Esophagus muscularis mucosa (tissue), 4 donors: Measurements from ENCODE around the gene TRMU. TPM values are rescaled to one million over a fixed set of nuclear protein-coding genes. Genes with fewer than 3 reads are reported as not detected.

Experiments used
- DNase-seq: peaks from one replicate; pipeline ENCODE4 v3.0.0-alpha.2; 2017; ENCODE audit errors: extremely low spot score
- H3K27ac ChIP-seq, 4 donors: fragments of 200-600 bp; sonication (generic); replicated peaks in 1 of 4; 1 replicate in 3 of 4; 2 replicates in 1 of 4; pipeline ENCODE4 v1.5.1; 2016 to 2019; ENCODE audit warnings: mild to moderate bottlenecking in 1 of 4
- H3K27me3 ChIP-seq, 4 donors: fragments of 200-600 bp; sonication (generic); one replicate each; pipeline versions ENCODE4 v1.5.1 to v1.6.0; 2016 to 2019
- H3K36me3 ChIP-seq, 4 donors: fragments of 200-600 bp; sonication (generic); one replicate each; pipeline ENCODE4 v1.5.1; 2016 to 2019
- H3K4me1 ChIP-seq, 4 donors: fragments of 200-600 bp; sonication (generic); one replicate each; pipeline ENCODE4 v1.5.1; 2016 to 2019
- H3K4me3 ChIP-seq, 4 donors: fragments of 200-600 bp; sonication (generic); 1 replicate in 2 of 4; 2 replicates in 2 of 4; pipeline ENCODE4 v1.5.1; 2016 to 2019; ENCODE audit warnings: mild to moderate bottlenecking in 4 of 4, moderate library complexity in 1 of 4
- H3K9me3 ChIP-seq, 4 donors: fragments of 200-600 bp; sonication (generic); 1 replicate in 3 of 4; 2 replicates in 1 of 4; pipeline ENCODE4 v1.5.1; 2016 to 2019
- CTCF ChIP-seq, 3 experiments: fragments of 200-600 bp in 2 of 3; fragments of 450-650 bp in 1 of 3; sonication (generic) in 2 of 3; IDR thresholded peaks; one replicate each; pipeline ENCODE4 v1.5.1; 2017 to 2019; ENCODE audit warnings: antibody characterized with exemption in 3 of 3, mild to moderate bottlenecking in 2 of 3, moderate library complexity in 1 of 3
- EP300 ChIP-seq: sonication (generic); formaldehyde crosslinking; IDR thresholded peaks from one replicate; pipeline ENCODE4 v1.6.1; 2017; ENCODE audit warnings: antibody characterized with exemption
- POLR2A ChIP-seq: fragments of 450-650 bp; IDR thresholded peaks from one replicate; pipeline ENCODE4 v1.6.1; 2017; ENCODE audit warnings: antibody characterized with exemption, moderate library complexity, mild to moderate bottlenecking, low read depth
- POLR2AphosphoS5 ChIP-seq, 2 donors: sonication (generic); formaldehyde crosslinking; IDR thresholded peaks; one replicate each; pipeline ENCODE4 v1.6.1; 2017; ENCODE audit warnings: antibody characterized with exemption in 2 of 2
- WGBS: methylation state at CpG from one replicate; pipeline ENCODE4 v1.1.5; 2018; 5-methylcytosine and 5-hydroxymethylcytosine counted together
- intact Hi-C: fragments of 100-400 bp; cut with DNase I; formaldehyde crosslinking; loops from one replicate; pipeline ENCODE4 v1.15.1; 2023
- total RNA-seq, 4 donors: library from RNA; depleted of rRNA; stranded (reverse); fragments of >200 nt; gene quantifications; one replicate each; pipeline versions ENCODE4 v1.1.0 to v1.2.1, GENCODE V29; 2016

TRMU gene
- total RNA-seq, 4 donors from 2014 or later: 18.1 to 23.6 (median 20.6) TPM

- intact Hi-C loops: no loop called here
- H3K9me3 ChIP-seq: no peaks in the 10 kb centered on the region
- no peak for DNase-seq
- TF ChIP-seq POLR2A (no peak), EP300 (no peak), CTCF (IDR thresholded peaks at IDR 0.05) (no peak), POLR2AphosphoS5 (IDR thresholded peaks at IDR 0.05) (no peak)
- H3K36me3 ChIP-seq: peaks cover 0 to 4% (median 0%) of the 10 kb centered on the region in 4 donors
- H3K27ac ChIP-seq: no peak overlapping the region
- peaks cover 0 to 7% (median 2%) of the 10 kb centered on the region in 4 donors for H3K4me1 ChIP-seq
- WGBS: 89% methylated on average over 24 of the region's 25 CpGs
- H3K4me3 ChIP-seq: no peak overlapping the region
- H3K27me3 ChIP-seq: peaks cover 0 to 26% (median 0%) of the 10 kb centered on the region in 4 donors
Measured at GRCh38 chr22:46369716-46370583, 34.4 kb downstream of the TRMU start.

GRCh38 chr22:46370584-46371291 lies 35.2 kb downstream of the TRMU start:
- peaks cover 0 to 7% (median 2%) of the 10 kb centered on the region in 4 donors for H3K4me1 ChIP-seq
- DNase-seq: no peak
- 85% methylated on average over 13 of the region's 15 CpGs for WGBS
- TF ChIP-seq POLR2A (no peak), POLR2AphosphoS5 (IDR thresholded peaks at IDR 0.05) (no peak), CTCF (IDR thresholded peaks at IDR 0.05) (no peak), EP300 (no peak)
- peaks cover 0 to 20% (median 0%) of the 10 kb centered on the region in 4 donors for H3K27me3 ChIP-seq
- intact Hi-C loops: no loop called here
- peaks cover 0 to 2% (median under 1%) of the 10 kb centered on the region in 4 donors for H3K9me3 ChIP-seq
- H3K36me3 ChIP-seq: peaks cover 0 to 4% (median 0%) of the 10 kb centered on the region in 4 donors
- no peak overlapping the region for H3K4me3 ChIP-seq
- no peak overlapping the region for H3K27ac ChIP-seq

GRCh38 chr22:46371623-46372226 lies 36.2 kb downstream of the TRMU start:
- H3K4me1 ChIP-seq: peaks cover 0 to 7% (median 2%) of the 10 kb centered on the region in 4 donors
- H3K4me3 ChIP-seq: no peak overlapping the region
- no peak overlapping the region for H3K27ac ChIP-seq
- no peak for DNase-seq
- WGBS: 90% methylated on average over 2 of the region's 2 CpGs
- peaks cover 0 to 12% (median 9%) of the 10 kb centered on the region in 4 donors for H3K9me3 ChIP-seq
- peaks cover 0 to 13% (median 0%) of the 10 kb centered on the region in 4 donors for H3K27me3 ChIP-seq
- TF ChIP-seq POLR2A: no peak
- no peak for TF ChIP-seq EP300
- no peak for TF ChIP-seq POLR2AphosphoS5 (IDR thresholded peaks at IDR 0.05)
- TF ChIP-seq CTCF (IDR thresholded peaks at IDR 0.05): no peak
- H3K36me3 ChIP-seq: peaks cover 0 to 4% (median 0%) of the 10 kb centered on the region in 4 donors
- intact Hi-C loops: no loop called here

GRCh38 chr22:46372686-46373085 lies 37.2 kb downstream of the TRMU start:
- Histone ChIP-seq H3K36me3 (peaks cover 0 to 4% (median 0%) of the 10 kb centered on the region in 4 donors), H3K9me3 (peaks cover 0 to 12% (median 10%) of the 10 kb centered on the region in 4 donors), H3K27ac (no peak overlapping the region), H3K27me3 (peaks cover 0 to 5% (median 0%) of the 10 kb centered on the region in 4 donors), H3K4me1 (peaks cover 0 to 3% (median under 1%) of the 10 kb centered on the region in 4 donors), H3K4me3 (no peak overlapping the region)
- DNase-seq: no peak
- no peak for TF ChIP-seq EP300
- no peak for TF ChIP-seq CTCF (IDR thresholded peaks at IDR 0.05)
- TF ChIP-seq POLR2AphosphoS5 (IDR thresholded peaks at IDR 0.05): no peak
- TF ChIP-seq POLR2A: no peak
- intact Hi-C loops: no loop called here
- WGBS: 97% methylated on average over 15 of the region's 18 CpGs
